Limb (tissue), 2 donors: ENCODE measurements around the gene SLC1A4.
A peak's percentile ranks its signal among the peaks of the same experiment; 100 is the strongest.
"Not testable (repeated sequence)": the region's sequence is repeated elsewhere in the genome, so short reads cannot be mapped to it uniquely, and the experiment has no call there.

Source experiments
- DNase-seq, 2 donors: peaks; one replicate each; pipeline ENCODE4 v3.0.0-alpha.2; 2016; ENCODE audit errors: extremely low spot score in 2 of 2

The SLC1A4 gene

GRCh38 chr2:64963719-64964118, 25.5 kb upstream of the SLC1A4 start:
- no peak for DNase-seq

- no peak for DNase-seq
Observed at GRCh38 chr2:64966017-64966416, 23.2 kb upstream of the SLC1A4 start.

- no peak for DNase-seq
Observed at GRCh38 chr2:64966839-64967238, 22.4 kb upstream of the SLC1A4 start.

- DNase-seq = no peak
Observed at GRCh38 chr2:64967601-64968000, 21.6 kb upstream of the SLC1A4 start.

GRCh38 chr2:64969086-64969485, 20.1 kb upstream of the SLC1A4 start:
- not testable (repeated sequence) for DNase-seq

GRCh38 chr2:64970495-64970894, 18.7 kb upstream of the SLC1A4 start:
- DNase-seq = no peak

- peak in 1 of 2 donors; percentile 23 for DNase-seq
Observed at GRCh38 chr2:64972426-64972825, 16.8 kb upstream of the SLC1A4 start.

- DNase-seq = no peak
Observed at GRCh38 chr2:64972876-64973275, 16.3 kb upstream of the SLC1A4 start.

GRCh38 chr2:64975232-64975821, 13.9 kb upstream of the SLC1A4 start:
- no peak for DNase-seq

GRCh38 chr2:64976276-64976675, 12.9 kb upstream of the SLC1A4 start:
- DNase-seq = no peak

GRCh38 chr2:64978514-64979268, 10.5 kb upstream of the SLC1A4 start:
- no peak for DNase-seq

GRCh38 chr2:64979744-64980143, 9.5 kb upstream of the SLC1A4 start:
- DNase-seq = no peak

GRCh38 chr2:64980183-64980582, 9.0 kb upstream of the SLC1A4 start:
- no peak for DNase-seq

- DNase-seq = no peak
Observed at GRCh38 chr2:64982311-64982857, 6.8 kb upstream of the SLC1A4 start.

GRCh38 chr2:64982932-64983331, 6.3 kb upstream of the SLC1A4 start:
- DNase-seq = no peak

GRCh38 chr2:64985447-64985846, 3.8 kb upstream of the SLC1A4 start:
- no peak for DNase-seq

- peak in 1 of 2 donors; percentile 11 for DNase-seq
Observed at GRCh38 chr2:64987001-64987955, 1.9 kb upstream of the SLC1A4 start.

GRCh38 chr2:64987956-64988419, 1.2 kb upstream of the SLC1A4 start:
- DNase-seq = peak in 1 of 2 donors; percentile 83

GRCh38 chr2:64988420-64989125, 626 bp upstream of the SLC1A4 start:
- DNase-seq = peak; percentile 63 to 85

GRCh38 chr2:64989982-64990614, 899 bp downstream of the SLC1A4 start:
- peak in 1 of 2 donors; percentile 44 for DNase-seq
